Endothelial cell of umbilical vein (primary cell): Measurements from ENCODE around the gene ABCC1. TPM values are rescaled to one million over a fixed set of nuclear protein-coding genes. Genes with fewer than 3 reads are reported as not detected.
A peak's percentile ranks its signal among the peaks of the same experiment; 100 is the strongest.

ENCODE experiments used
- BruUV-seq: library from RNA; stranded (reverse); fragments of 400-500 nt; replicated peaks from 2 replicates; lab custom pipeline; 2021; lab: Mats Ljungman, UMichigan
- CTCF ChIA-PET: fragments of 300-600, 350-600 bp; sonication (Branson Sonifier 250); formaldehyde crosslinking; loops from one replicate; lab custom pipeline; 2021; ENCODE audit warnings: antibody characterized with exemption, inconsistent platforms; lab: Charles Lee
- POLR2A ChIA-PET: fragments of 300-600, 350-600 bp; sonication (Branson Sonifier 250); formaldehyde crosslinking; loops from one replicate; lab custom pipeline; 2021; ENCODE audit warnings: antibody characterized with exemption, inconsistent platforms; lab: Charles Lee
- DNase-seq: peaks from one replicate; pipeline ENCODE4 v3.0.0-alpha.2; 2011; ENCODE audit warnings: low read depth, low spot score
- FAIRE-seq: peaks from 2 replicates; lab custom pipeline; 2011; peaks lifted over from hg19 to GRCh38; lab: Jason Lieb, UNC
- H2AFZ ChIP-seq: 2 replicates; pipeline ENCODE4 v1.6.0; 2012; ENCODE audit warnings: low read depth, low read length, control low read depth, inconsistent platforms
- H3K27ac ChIP-seq: 2 replicates; pipeline ENCODE4 v1.5.1; 2011; ENCODE audit warnings: low read depth, mild to moderate bottlenecking, control low read depth, low read length, moderate library complexity; ENCODE audit not compliant: insufficient read depth
- H3K27me3 ChIP-seq, 2 experiments: 2 replicates each; pipeline versions ENCODE4 v1.6.0 to v1.6.1; 2011; ENCODE audit warnings: low read length in 2 of 2, mixed read lengths in 1 of 2; ENCODE audit not compliant: control insufficient read depth in 2 of 2, insufficient read depth in 2 of 2
- H3K36me3 ChIP-seq, 2 experiments: 2 replicates in 1 of 2; 3 replicates in 1 of 2; pipeline ENCODE4 v1.5.1; 2011; ENCODE audit warnings: low read length in 2 of 2, mild to moderate bottlenecking in 1 of 2, moderate library complexity in 1 of 2; ENCODE audit not compliant: control insufficient read depth in 2 of 2, insufficient read depth in 2 of 2; ENCODE audit errors: extremely low read depth in 1 of 2
- H3K4me1 ChIP-seq: 3 replicates; pipeline ENCODE4 v1.5.1; 2011; ENCODE audit warnings: mild to moderate bottlenecking, low read length; ENCODE audit not compliant: control insufficient read depth, insufficient read depth; ENCODE audit errors: extremely low read depth
- H3K4me2 ChIP-seq: 2 replicates; pipeline ENCODE4 v1.6.1; 2011; ENCODE audit warnings: low read length, control low read depth, mixed read lengths; ENCODE audit not compliant: insufficient read depth
- H3K4me3 ChIP-seq, 3 experiments: fragments of 200-600 bp in 1 of 3; sonication (generic), shearing (Covaris generic) in 1 of 3; replicated peaks in 1 of 3; 2 replicates each; pipeline ENCODE4 v1.5.1; 2011 to 2016; ENCODE audit warnings: control low read depth in 3 of 3, low read length in 3 of 3, mild to moderate bottlenecking in 2 of 3, inconsistent platforms in 1 of 3, low read depth in 1 of 3, moderate library complexity in 1 of 3; ENCODE audit not compliant: insufficient read depth in 1 of 3
- H3K79me2 ChIP-seq: 2 replicates; pipeline ENCODE4 v1.6.0; 2012; ENCODE audit warnings: low read length, inconsistent platforms; ENCODE audit not compliant: control insufficient read depth, insufficient read depth
- H3K9ac ChIP-seq: replicated peaks from 2 replicates; pipeline ENCODE3; 2011; ENCODE audit warnings: low read length, control low read depth; ENCODE audit not compliant: insufficient read depth; ENCODE audit errors: extremely low read depth
- H3K9me1 ChIP-seq: replicated peaks from 3 replicates; pipeline ENCODE4 v1.6.0; 2011; ENCODE audit warnings: mild to moderate bottlenecking, low read length; ENCODE audit not compliant: control insufficient read depth, insufficient read depth; ENCODE audit errors: extremely low read depth
- H3K9me3 ChIP-seq: replicated peaks from 2 replicates; pipeline ENCODE4 v1.5.1; 2012; ENCODE audit warnings: low read length, inconsistent platforms; ENCODE audit not compliant: control insufficient read depth, insufficient read depth
- H4K20me1 ChIP-seq: replicated peaks from 2 replicates; pipeline ENCODE3; 2011; ENCODE audit warnings: mild to moderate bottlenecking, low read length; ENCODE audit not compliant: control insufficient read depth, insufficient read depth; ENCODE audit errors: extremely low read depth
- EZH2 ChIP-seq: IDR thresholded peaks from 2 replicates; pipeline ENCODE4 v1.6.1; 2012; ENCODE audit warnings: borderline replicate concordance, low read depth, mild to moderate bottlenecking, moderate library complexity, low read length, inconsistent platforms; ENCODE audit not compliant: severe bottlenecking
- FOS ChIP-seq: IDR thresholded peaks from 2 replicates; pipeline ENCODE4 v1.6.1; 2011; ENCODE audit warnings: mild to moderate bottlenecking, low read length, moderate library complexity, borderline replicate concordance; ENCODE audit not compliant: insufficient read depth
- GATA2 ChIP-seq: IDR thresholded peaks from 2 replicates; pipeline ENCODE4 v1.7.0; 2011; ENCODE audit warnings: low read depth, mild to moderate bottlenecking, moderate library complexity, mixed read lengths, low read length; ENCODE audit not compliant: insufficient read length, insufficient read depth
- JUN ChIP-seq: IDR thresholded peaks from 2 replicates; pipeline ENCODE4 v1.6.1; 2011; ENCODE audit warnings: borderline replicate concordance, low read depth; ENCODE audit not compliant: insufficient read length, insufficient read depth
- MYC ChIP-seq: IDR thresholded peaks from one replicate; pipeline ENCODE4 v1.6.1; 2011; ENCODE audit warnings: mild to moderate bottlenecking, low read depth, low read length
- POLR2A ChIP-seq: IDR thresholded peaks from 2 replicates; pipeline ENCODE4 v1.6.1; 2012; ENCODE audit warnings: low read depth, mild to moderate bottlenecking, control low read depth, low read length
- POLR2AphosphoS5 ChIP-seq: IDR thresholded peaks from 2 replicates; pipeline ENCODE4 v1.6.1; 2012; ENCODE audit warnings: low read depth, mild to moderate bottlenecking, control low read depth, low read length, moderate library complexity; ENCODE audit not compliant: insufficient read depth
- dilution Hi-C: fragments of 300-500 bp; cut with MboI; formaldehyde crosslinking; loops from one replicate; pipeline ENCODE4 v1.15.0; 2019; ENCODE audit warnings: low sequenced_read_pairs; ENCODE audit not compliant: extremely low pct_ligation_motif_present
- intact Hi-C: fragments of 100-400 bp; cut with micrococcal nuclease; formaldehyde crosslinking; loops from one replicate; pipeline ENCODE4 v1.10.0; 2022
- polyA plus RNA-seq, 4 experiments: library from polyadenylated mRNA; depleted of rRNA in 3 of 4; stranded (reverse) in 3 of 4; unstranded in 1 of 4; fragments of >200 nt; gene quantifications; 2 replicates each; pipeline versions ENCODE4 v1.2.1 to v1.2.3, GENCODE V29; 2011 to 2012; ENCODE audit warnings: missing spikeins in 1 of 4
- total RNA-seq: library from RNA; stranded (reverse); gene quantifications from 2 replicates; pipeline ENCODE4 v1.2.3, GENCODE V29; 2021
- TF ChIP-seq, protein P1 (sequence below): IDR thresholded peaks from 2 replicates; pipeline ENCODE4 v1.6.1; 2011; ENCODE audit not compliant: insufficient read depth, insufficient read length
- TF ChIP-seq, protein P2 (sequence below), 2 donors: IDR thresholded peaks; 1 replicate in 1 of 2; 2 replicates in 1 of 2; pipeline ENCODE4 v1.5.1; 2011; ENCODE audit warnings: low read length in 2 of 2, mild to moderate bottlenecking in 2 of 2, moderate library complexity in 2 of 2, control low read depth in 1 of 2, inconsistent platforms in 1 of 2, low read depth in 1 of 2; ENCODE audit not compliant: insufficient read depth in 1 of 2; ENCODE audit errors: extremely low read depth in 1 of 2

ABCC1 gene
- total and polyA plus RNA-seq, 2 donors (not counting 3 experiments of a cell fraction or from before 2014, with no cell fraction given), result 46.1 to 89.2 TPM

DNA sequence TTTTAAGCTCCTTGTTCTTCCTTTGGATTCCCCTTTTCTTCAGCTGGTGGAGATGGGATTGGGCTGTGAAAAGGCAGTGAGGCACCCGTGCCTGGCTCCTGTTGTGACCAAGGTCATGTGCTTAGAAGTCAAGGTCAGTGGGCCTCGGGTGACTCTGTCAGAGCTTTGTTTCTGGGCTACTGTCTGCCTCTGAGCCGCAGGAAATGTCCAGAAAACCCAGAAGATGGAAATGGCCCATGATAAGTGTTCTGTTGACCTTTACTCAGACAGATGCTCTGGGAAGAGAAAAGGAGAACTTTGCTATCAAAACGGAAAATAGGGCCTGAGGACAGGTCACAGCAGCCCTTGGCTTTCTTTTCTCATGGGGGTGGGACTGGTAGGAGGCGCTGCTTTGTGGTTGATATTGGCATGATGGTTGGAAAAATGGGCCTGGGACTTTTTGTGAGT lies 2.9 kb downstream of the ABCC1 start:
- peaks cover 25% of the 10 kb centered on the region for H3K4me1 ChIP-seq
- no peaks in the 10 kb centered on the region for H3K9me1 ChIP-seq
- H3K27ac ChIP-seq, result peak overlapping the region; percentile 41
- ChIA-PET CTCF (interaction anchor here (1.1 to 4.0 kb wide), 3 partner anchors 64 to 78 kb away, joined by 3 to 25 read pairs (median 3); partner anchors contain the start of gene CEP20), POLR2A (interaction anchor here (0.6 kb wide), 1 partner anchor 42 kb away, joined by 3 read pairs; no protein-coding TSS in a partner anchor)
- H3K79me2 ChIP-seq, result peaks cover 77% of the 10 kb centered on the region
- peak overlapping the region; percentile 79 for H3K4me2 ChIP-seq
- H2AFZ ChIP-seq, result no peak overlapping the region
- TF ChIP-seq, protein P1, sequence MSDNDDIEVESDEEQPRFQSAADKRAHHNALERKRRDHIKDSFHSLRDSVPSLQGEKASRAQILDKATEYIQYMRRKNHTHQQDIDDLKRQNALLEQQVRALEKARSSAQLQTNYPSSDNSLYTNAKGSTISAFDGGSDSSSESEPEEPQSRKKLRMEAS, result no peak
- TF ChIP-seq MYC, result no peak
- no peak for TF ChIP-seq JUN
- no peak for TF ChIP-seq POLR2A
- TF ChIP-seq, protein P2, sequence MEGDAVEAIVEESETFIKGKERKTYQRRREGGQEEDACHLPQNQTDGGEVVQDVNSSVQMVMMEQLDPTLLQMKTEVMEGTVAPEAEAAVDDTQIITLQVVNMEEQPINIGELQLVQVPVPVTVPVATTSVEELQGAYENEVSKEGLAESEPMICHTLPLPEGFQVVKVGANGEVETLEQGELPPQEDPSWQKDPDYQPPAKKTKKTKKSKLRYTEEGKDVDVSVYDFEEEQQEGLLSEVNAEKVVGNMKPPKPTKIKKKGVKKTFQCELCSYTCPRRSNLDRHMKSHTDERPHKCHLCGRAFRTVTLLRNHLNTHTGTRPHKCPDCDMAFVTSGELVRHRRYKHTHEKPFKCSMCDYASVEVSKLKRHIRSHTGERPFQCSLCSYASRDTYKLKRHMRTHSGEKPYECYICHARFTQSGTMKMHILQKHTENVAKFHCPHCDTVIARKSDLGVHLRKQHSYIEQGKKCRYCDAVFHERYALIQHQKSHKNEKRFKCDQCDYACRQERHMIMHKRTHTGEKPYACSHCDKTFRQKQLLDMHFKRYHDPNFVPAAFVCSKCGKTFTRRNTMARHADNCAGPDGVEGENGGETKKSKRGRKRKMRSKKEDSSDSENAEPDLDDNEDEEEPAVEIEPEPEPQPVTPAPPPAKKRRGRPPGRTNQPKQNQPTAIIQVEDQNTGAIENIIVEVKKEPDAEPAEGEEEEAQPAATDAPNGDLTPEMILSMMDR (IDR thresholded peaks at IDR 0.05; ENCODE audit: extremely low read depth in 1 of 2, insufficient read depth in 1 of 2, low read depth in 1 of 2, low read length in 2 of 2), result no peak
- TF ChIP-seq GATA2, result no peak
- no peak for TF ChIP-seq FOS
- no peak for TF ChIP-seq POLR2AphosphoS5
- no peak for TF ChIP-seq EZH2
- intact Hi-C loops (no loop called here), dilution Hi-C loops (no loop called here)
- H3K27me3 ChIP-seq, result no peaks in the 10 kb centered on the region
- peak; percentile 68 for FAIRE-seq
- no peak overlapping the region for H3K4me3 ChIP-seq
- no peaks in the 10 kb centered on the region for H3K36me3 ChIP-seq
- no peaks in the 10 kb centered on the region for H3K9me3 ChIP-seq
- BruUV-seq, result no TSS peak
- no peak overlapping the region for H3K9ac ChIP-seq
- DNase-seq, result peak; percentile 62
- H4K20me1 ChIP-seq, result peaks cover 3% of the 10 kb centered on the region
